Colonic mucosa (tissue), 4 donors: ENCODE results near the gene ATIC. TPM values are rescaled to one million over a fixed set of nuclear protein-coding genes. Genes with fewer than 3 reads are reported as not detected.

Experiments
- DNase-seq: peaks from one replicate; pipeline ENCODE4 v3.0.0-alpha.2; 2020
- H3K27ac ChIP-seq: fragments of 200-600 bp; one replicate; pipeline ENCODE4 v1.8.0; 2021
- H3K27me3 ChIP-seq: fragments of 200-600 bp; one replicate; pipeline ENCODE4 v1.8.0; 2021
- H3K36me3 ChIP-seq: fragments of 200-600 bp; one replicate; pipeline ENCODE4 v1.8.0; 2021
- H3K4me1 ChIP-seq: fragments of 200-600 bp; one replicate; pipeline ENCODE4 v1.8.0; 2021; ENCODE audit warnings: mild to moderate bottlenecking
- H3K4me3 ChIP-seq: fragments of 200-600 bp; one replicate; pipeline ENCODE4 v1.8.0; 2021
- H3K9ac ChIP-seq, 2 donors: one replicate each; pipeline ENCODE4 v1.7.0; 2013; ENCODE audit warnings: control low read depth in 2 of 2, low read depth in 2 of 2, low read length in 2 of 2
- H3K9me3 ChIP-seq: fragments of 200-600 bp; one replicate; pipeline ENCODE4 v1.8.0; 2021
- CTCF ChIP-seq: fragments of 200-600 bp; IDR thresholded peaks from one replicate; pipeline ENCODE4 v1.8.0; 2022; ENCODE audit warnings: antibody characterized with exemption, mild to moderate bottlenecking
- intact Hi-C: fragments of 100-400 bp; cut with DNase I; formaldehyde crosslinking; loops from one replicate; pipeline ENCODE4 v1.14.1; 2022
- total RNA-seq, 2 donors: library from RNA; stranded (reverse); fragmentation: NEBNext Ultra II Directional in 1 of 2; extraction: Animal tissue kit (Norgen Biotek cat#: 25700) in 1 of 2; gene quantifications; one replicate each; pipeline ENCODE4 v1.2.1, GENCODE V29; 2021
- donor health status: healthy.
- donor health status: DM: no; HTN: no; CAD: no.
- donor health status: DM: no; HTN: no; CAD: no.

The ATIC gene
- total RNA-seq, 2 donors from 2014 or later = 68.8 to 148 TPM

- H3K36me3 ChIP-seq = no peaks in the 10 kb centered on the region
- H3K4me1 ChIP-seq = no peaks in the 10 kb centered on the region
- no peak for TF ChIP-seq CTCF
- H3K27ac ChIP-seq = no peak overlapping the region
- no peak overlapping the region for H3K4me3 ChIP-seq
- H3K27me3 ChIP-seq = no peaks in the 10 kb centered on the region
- intact Hi-C loops = no loop called here
- no peaks in the 10 kb centered on the region for H3K9me3 ChIP-seq
- DNase-seq = no peak
- H3K9ac ChIP-seq = no peak overlapping the region
Measured at GRCh38 chr2:215391531-215391930, 79.7 kb downstream of the ATIC start.

GRCh38 chr2:215392164-215392563, 80.3 kb downstream of the ATIC start:
- Histone ChIP-seq H3K36me3 (no peaks in the 10 kb centered on the region), H3K9me3 (no peaks in the 10 kb centered on the region), H3K4me3 (no peak overlapping the region), H3K27me3 (no peaks in the 10 kb centered on the region), H3K4me1 (no peaks in the 10 kb centered on the region), H3K9ac (no peak overlapping the region), H3K27ac (no peak overlapping the region)
- intact Hi-C loops = no loop called here
- no peak for DNase-seq
- TF ChIP-seq CTCF = no peak

- no peak for TF ChIP-seq CTCF
- Histone ChIP-seq H3K9me3 (no peaks in the 10 kb centered on the region), H3K27me3 (no peaks in the 10 kb centered on the region), H3K4me3 (no peak overlapping the region), H3K36me3 (no peaks in the 10 kb centered on the region), H3K9ac (no peak overlapping the region), H3K27ac (no peak overlapping the region), H3K4me1 (no peaks in the 10 kb centered on the region)
- no peak for DNase-seq
- intact Hi-C loops = no loop called here
Measured at GRCh38 chr2:215392687-215393270, 80.9 kb downstream of the ATIC start.

- Histone ChIP-seq H3K27me3 (no peaks in the 10 kb centered on the region), H3K9ac (no peak overlapping the region), H3K9me3 (no peaks in the 10 kb centered on the region), H3K36me3 (no peaks in the 10 kb centered on the region), H3K4me1 (no peaks in the 10 kb centered on the region), H3K27ac (no peak overlapping the region), H3K4me3 (no peak overlapping the region)
- no peak for TF ChIP-seq CTCF
- intact Hi-C loops = no loop called here
- DNase-seq = no peak
Measured at GRCh38 chr2:215394102-215394805, 82.4 kb downstream of the ATIC start.

- intact Hi-C loops = no loop called here
- Histone ChIP-seq H3K27ac (no peak overlapping the region), H3K27me3 (no peaks in the 10 kb centered on the region), H3K4me1 (no peaks in the 10 kb centered on the region), H3K9me3 (no peaks in the 10 kb centered on the region), H3K4me3 (no peak overlapping the region), H3K36me3 (no peaks in the 10 kb centered on the region), H3K9ac (no peak overlapping the region)
- DNase-seq = no peak
- no peak for TF ChIP-seq CTCF
Measured at GRCh38 chr2:215395687-215396460, 84.0 kb downstream of the ATIC start.
